Measurements from ENCODE around the gene MYOF.

DNA sequence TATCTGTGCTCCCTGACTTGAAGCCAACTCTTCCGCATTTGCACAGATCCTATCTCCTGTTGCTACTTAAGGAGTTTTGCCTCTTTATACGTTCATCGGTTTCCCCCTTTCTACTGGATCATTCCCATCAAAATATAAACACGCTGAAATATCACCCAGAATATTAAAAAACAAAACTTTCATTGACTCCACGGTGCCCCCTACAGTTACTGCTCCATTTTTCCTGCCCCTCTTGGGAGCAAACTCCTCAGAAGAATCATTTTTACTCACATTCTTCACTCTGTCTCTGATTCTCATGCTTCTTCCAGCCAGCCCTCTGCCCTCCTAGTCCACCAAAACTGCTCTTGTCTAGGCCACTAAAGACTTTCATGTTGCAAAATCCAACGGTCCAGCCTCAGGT, 66.4 kb downstream of the MYOF start:
- TF ChIP-seq POLR2AphosphoS5 (IDR thresholded peaks at IDR 0.05): no peak
- TF ChIP-seq, protein P1, sequence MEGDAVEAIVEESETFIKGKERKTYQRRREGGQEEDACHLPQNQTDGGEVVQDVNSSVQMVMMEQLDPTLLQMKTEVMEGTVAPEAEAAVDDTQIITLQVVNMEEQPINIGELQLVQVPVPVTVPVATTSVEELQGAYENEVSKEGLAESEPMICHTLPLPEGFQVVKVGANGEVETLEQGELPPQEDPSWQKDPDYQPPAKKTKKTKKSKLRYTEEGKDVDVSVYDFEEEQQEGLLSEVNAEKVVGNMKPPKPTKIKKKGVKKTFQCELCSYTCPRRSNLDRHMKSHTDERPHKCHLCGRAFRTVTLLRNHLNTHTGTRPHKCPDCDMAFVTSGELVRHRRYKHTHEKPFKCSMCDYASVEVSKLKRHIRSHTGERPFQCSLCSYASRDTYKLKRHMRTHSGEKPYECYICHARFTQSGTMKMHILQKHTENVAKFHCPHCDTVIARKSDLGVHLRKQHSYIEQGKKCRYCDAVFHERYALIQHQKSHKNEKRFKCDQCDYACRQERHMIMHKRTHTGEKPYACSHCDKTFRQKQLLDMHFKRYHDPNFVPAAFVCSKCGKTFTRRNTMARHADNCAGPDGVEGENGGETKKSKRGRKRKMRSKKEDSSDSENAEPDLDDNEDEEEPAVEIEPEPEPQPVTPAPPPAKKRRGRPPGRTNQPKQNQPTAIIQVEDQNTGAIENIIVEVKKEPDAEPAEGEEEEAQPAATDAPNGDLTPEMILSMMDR (IDR thresholded peaks at IDR 0.05): no peak
- no peak for TF ChIP-seq POLR2A (IDR thresholded peaks at IDR 0.05)
- TF ChIP-seq EP300 (IDR thresholded peaks at IDR 0.05): no peak

Data from suprapubic skin (tissue), 4 donors.